Measurements from ENCODE around the gene SORCS2. TPM values are rescaled to one million over a fixed set of nuclear protein-coding genes. Genes with fewer than 3 reads are reported as not detected.

Gene SORCS2
- total RNA-seq, 1 donor from 2014 or later, result 29.5 TPM

GRCh38 chr4:7199129-7199725, 6.9 kb downstream of the SORCS2 start:
- no peaks in the 10 kb centered on the region for H3K36me3 Mint-ChIP-seq (ENCODE audit: unreplicated experiment)
- no peak for TF ChIP-seq CTCF (IDR thresholded peaks at IDR 0.05; ENCODE audit: partially characterized antibody, unreplicated experiment)
- H3K27ac Mint-ChIP-seq (ENCODE audit: unreplicated experiment), result no peak overlapping the region
- peaks cover 5% of the 10 kb centered on the region for H3K9me3 Mint-ChIP-seq (ENCODE audit: unreplicated experiment)
- DNase-seq, result no peak
- peaks cover 46% of the 10 kb centered on the region for H3K4me1 Mint-ChIP-seq (ENCODE audit: low read depth, unreplicated experiment)
- H3K27me3 Mint-ChIP-seq (ENCODE audit: unreplicated experiment), result peaks cover 12% of the 10 kb centered on the region
- no peak overlapping the region for H3K4me3 Mint-ChIP-seq (ENCODE audit: unreplicated experiment)

- Mint-ChIP-seq H3K4me1 (ENCODE audit: low read depth, unreplicated experiment) (peaks cover 45% of the 10 kb centered on the region), H3K27ac (ENCODE audit: unreplicated experiment) (no peak overlapping the region)
- no peak for DNase-seq
Observed at GRCh38 chr4:7199771-7200441, 7.6 kb downstream of the SORCS2 start.

GRCh38 chr4:7200801-7201200, 8.5 kb downstream of the SORCS2 start:
- Mint-ChIP-seq H3K27ac (ENCODE audit: unreplicated experiment) (no peak overlapping the region), H3K4me1 (ENCODE audit: low read depth, unreplicated experiment) (peaks cover 41% of the 10 kb centered on the region), H3K27me3 (ENCODE audit: unreplicated experiment) (peaks cover 12% of the 10 kb centered on the region), H3K4me3 (ENCODE audit: unreplicated experiment) (no peak overlapping the region), H3K36me3 (ENCODE audit: unreplicated experiment) (no peaks in the 10 kb centered on the region), H3K9me3 (ENCODE audit: unreplicated experiment) (peaks cover 5% of the 10 kb centered on the region)
- DNase-seq, result no peak
- no peak for TF ChIP-seq CTCF (IDR thresholded peaks at IDR 0.05; ENCODE audit: partially characterized antibody, unreplicated experiment)

More at GRCh38 chr4:7199771-7200441, 7.6 kb downstream of the SORCS2 start:
- no peaks in the 10 kb centered on the region for H3K36me3 Mint-ChIP-seq (ENCODE audit: unreplicated experiment)
- H3K27me3 Mint-ChIP-seq (ENCODE audit: unreplicated experiment), result peaks cover 12% of the 10 kb centered on the region
- TF ChIP-seq CTCF (IDR thresholded peaks at IDR 0.05; ENCODE audit: partially characterized antibody, unreplicated experiment), result no peak
- H3K4me3 Mint-ChIP-seq (ENCODE audit: unreplicated experiment), result no peak overlapping the region
- peaks cover 5% of the 10 kb centered on the region for H3K9me3 Mint-ChIP-seq (ENCODE audit: unreplicated experiment)

GRCh38 chr4:7201420-7202305, 9.3 kb downstream of the SORCS2 start:
- no peak overlapping the region for H3K4me3 Mint-ChIP-seq (ENCODE audit: unreplicated experiment)
- H3K4me1 Mint-ChIP-seq (ENCODE audit: low read depth, unreplicated experiment), result peaks cover 38% of the 10 kb centered on the region
- DNase-seq, result no peak
- H3K27me3 Mint-ChIP-seq (ENCODE audit: unreplicated experiment), result peaks cover 9% of the 10 kb centered on the region
- no peak for TF ChIP-seq CTCF (IDR thresholded peaks at IDR 0.05; ENCODE audit: partially characterized antibody, unreplicated experiment)
- H3K27ac Mint-ChIP-seq (ENCODE audit: unreplicated experiment), result no peak overlapping the region
- H3K36me3 Mint-ChIP-seq (ENCODE audit: unreplicated experiment), result no peaks in the 10 kb centered on the region
- peaks cover 5% of the 10 kb centered on the region for H3K9me3 Mint-ChIP-seq (ENCODE audit: unreplicated experiment)
